Activated CD8-positive, alpha-beta memory T cell treated with anti-CD3 and anti-CD28 coated beads, Interleukin-2, amount 10 ng/mL, durations not matched to agents 7 days and 5 days (primary cell): ENCODE measurements around the gene GRM3. TPM values are rescaled to one million over a fixed set of nuclear protein-coding genes. Genes with fewer than 3 reads are reported as not detected.

ENCODE experiments used
- ATAC-seq: fragments of 150-1000 bp; cut with Tn5 transposase; one replicate; pipeline ENCODE4 v1.10.0; 2021; ENCODE audit warnings: moderate library complexity
- CTCF ChIA-PET: fragments of 350-600 bp; sonication (Branson Sonifier 250); formaldehyde crosslinking; loops from one replicate; lab custom pipeline; 2021; ENCODE audit warnings: antibody characterized with exemption; lab: Charles Lee
- DNase-seq: peaks from one replicate; pipeline ENCODE4 v3.0.0-alpha.2; 2020
- H3K27ac Mint-ChIP-seq: one replicate; pipeline ENCODE4 v1.8.0; 2021; ENCODE audit warnings: mild to moderate bottlenecking, mixed read lengths
- H3K27me3 Mint-ChIP-seq: one replicate; pipeline ENCODE4 v1.8.0; 2021; ENCODE audit warnings: mixed read lengths
- H3K36me3 Mint-ChIP-seq: one replicate; pipeline ENCODE4 v1.8.0; 2021; ENCODE audit warnings: mild to moderate bottlenecking, mixed read lengths
- H3K4me1 Mint-ChIP-seq: one replicate; pipeline ENCODE4 v1.8.0; 2021; ENCODE audit warnings: mixed read lengths
- H3K4me3 Mint-ChIP-seq: one replicate; pipeline ENCODE4 v1.8.0; 2021; ENCODE audit warnings: mild to moderate bottlenecking, moderate library complexity, mixed read lengths
- H3K9me3 Mint-ChIP-seq: one replicate; pipeline ENCODE4 v1.8.0; 2022; ENCODE audit warnings: low read depth, mixed read lengths
- total RNA-seq, 2 experiments: library from RNA; stranded (reverse); gene quantifications; one replicate each; pipeline ENCODE4 v1.2.3, GENCODE V29; 2021

The GRM3 gene
- total RNA-seq, 2 experiments from 2014 or later = not detected

GRCh38 chr7:86660950-86661462 lies 17.3 kb downstream of the GRM3 start:
- H3K9me3 Mint-ChIP-seq = peaks cover 3% of the 10 kb centered on the region
- ATAC-seq (no peak), DNase-seq (no peak)
- CTCF ChIA-PET = no interaction called here
- no peaks in the 10 kb centered on the region for H3K4me1 Mint-ChIP-seq
- no peak overlapping the region for H3K4me3 Mint-ChIP-seq
- H3K27ac Mint-ChIP-seq = no peak overlapping the region
- no peaks in the 10 kb centered on the region for H3K36me3 Mint-ChIP-seq
- H3K27me3 Mint-ChIP-seq = no peaks in the 10 kb centered on the region

GRCh38 chr7:86664486-86664885 lies 20.8 kb downstream of the GRM3 start:
- ATAC-seq (no peak), DNase-seq (no peak)
- peaks cover 3% of the 10 kb centered on the region for H3K9me3 Mint-ChIP-seq
- H3K4me3 Mint-ChIP-seq = no peak overlapping the region
- H3K27me3 Mint-ChIP-seq = no peaks in the 10 kb centered on the region
- no peak overlapping the region for H3K27ac Mint-ChIP-seq
- H3K4me1 Mint-ChIP-seq = no peaks in the 10 kb centered on the region
- CTCF ChIA-PET = no interaction called here
- no peaks in the 10 kb centered on the region for H3K36me3 Mint-ChIP-seq

- ATAC-seq (no peak), DNase-seq (no peak)
- Mint-ChIP-seq H3K27me3 (no peaks in the 10 kb centered on the region), H3K4me3 (no peak overlapping the region), H3K9me3 (peaks cover 3% of the 10 kb centered on the region), H3K4me1 (no peaks in the 10 kb centered on the region), H3K27ac (no peak overlapping the region), H3K36me3 (no peaks in the 10 kb centered on the region)
- CTCF ChIA-PET = no interaction called here
Measured at GRCh38 chr7:86664991-86665390, 21.3 kb downstream of the GRM3 start.

- Mint-ChIP-seq H3K36me3 (no peaks in the 10 kb centered on the region), H3K9me3 (peaks cover 3% of the 10 kb centered on the region), H3K4me1 (no peaks in the 10 kb centered on the region), H3K27ac (no peak overlapping the region), H3K27me3 (no peaks in the 10 kb centered on the region), H3K4me3 (no peak overlapping the region)
- ATAC-seq (no peak), DNase-seq (no peak)
- CTCF ChIA-PET = no interaction called here
Measured at GRCh38 chr7:86665669-86666068, 22.0 kb downstream of the GRM3 start.

- ATAC-seq (no peak), DNase-seq (no peak)
- Mint-ChIP-seq H3K4me3 (no peak overlapping the region), H3K27me3 (no peaks in the 10 kb centered on the region), H3K36me3 (no peaks in the 10 kb centered on the region), H3K4me1 (no peaks in the 10 kb centered on the region), H3K9me3 (peaks cover 3% of the 10 kb centered on the region), H3K27ac (no peak overlapping the region)
- CTCF ChIA-PET = no interaction called here
Measured at GRCh38 chr7:86667732-86668131, 24.0 kb downstream of the GRM3 start.

- H3K4me1 Mint-ChIP-seq = no peaks in the 10 kb centered on the region
- H3K36me3 Mint-ChIP-seq = no peaks in the 10 kb centered on the region
- H3K9me3 Mint-ChIP-seq = peaks cover 3% of the 10 kb centered on the region
- CTCF ChIA-PET = interaction anchor here (0.8 kb wide), 1 partner anchor 14 kb away, joined by 3 read pairs; no protein-coding TSS in a partner anchor
- H3K4me3 Mint-ChIP-seq = no peak overlapping the region
- H3K27me3 Mint-ChIP-seq = no peaks in the 10 kb centered on the region
- no peak overlapping the region for H3K27ac Mint-ChIP-seq
- ATAC-seq (no peak), DNase-seq (no peak)
Measured at GRCh38 chr7:86668315-86668714, 24.6 kb downstream of the GRM3 start.

- no peak overlapping the region for H3K4me3 Mint-ChIP-seq
- H3K9me3 Mint-ChIP-seq = no peaks in the 10 kb centered on the region
- no peaks in the 10 kb centered on the region for H3K4me1 Mint-ChIP-seq
- no peaks in the 10 kb centered on the region for H3K36me3 Mint-ChIP-seq
- no peak overlapping the region for H3K27ac Mint-ChIP-seq
- CTCF ChIA-PET = no interaction called here
- no peak for ATAC-seq
- no peaks in the 10 kb centered on the region for H3K27me3 Mint-ChIP-seq
- no peak for DNase-seq
Measured at GRCh38 chr7:86687831-86688230, 44.1 kb downstream of the GRM3 start.

GRCh38 chr7:86689363-86689762 lies 45.7 kb downstream of the GRM3 start:
- Mint-ChIP-seq H3K4me1 (no peaks in the 10 kb centered on the region), H3K36me3 (no peaks in the 10 kb centered on the region), H3K9me3 (no peaks in the 10 kb centered on the region), H3K27me3 (no peaks in the 10 kb centered on the region), H3K4me3 (no peak overlapping the region), H3K27ac (no peak overlapping the region)
- no peak for ATAC-seq
- CTCF ChIA-PET = no interaction called here
- no peak for DNase-seq

- Mint-ChIP-seq H3K4me1 (no peaks in the 10 kb centered on the region), H3K27me3 (no peaks in the 10 kb centered on the region), H3K4me3 (no peak overlapping the region), H3K36me3 (no peaks in the 10 kb centered on the region), H3K27ac (no peak overlapping the region), H3K9me3 (no peaks in the 10 kb centered on the region)
- CTCF ChIA-PET = no interaction called here
- no peak for ATAC-seq
- no peak for DNase-seq
Measured at GRCh38 chr7:86692755-86693154, 49.0 kb downstream of the GRM3 start.

GRCh38 chr7:86706406-86706805 lies 62.7 kb downstream of the GRM3 start:
- CTCF ChIA-PET = no interaction called here
- Mint-ChIP-seq H3K36me3 (no peaks in the 10 kb centered on the region), H3K9me3 (no peaks in the 10 kb centered on the region), H3K4me3 (no peak overlapping the region), H3K27ac (no peak overlapping the region), H3K27me3 (no peaks in the 10 kb centered on the region), H3K4me1 (no peaks in the 10 kb centered on the region)
- ATAC-seq (no peak), DNase-seq (no peak)

- DNase-seq (no peak), ATAC-seq (no peak)
- Mint-ChIP-seq H3K4me1 (no peaks in the 10 kb centered on the region), H3K4me3 (no peak overlapping the region), H3K9me3 (no peaks in the 10 kb centered on the region), H3K27me3 (no peaks in the 10 kb centered on the region), H3K36me3 (no peaks in the 10 kb centered on the region), H3K27ac (no peak overlapping the region)
- CTCF ChIA-PET = no interaction called here
Measured at GRCh38 chr7:86708031-86708680, 64.4 kb downstream of the GRM3 start.

GRCh38 chr7:86720306-86720705 lies 76.6 kb downstream of the GRM3 start:
- H3K27ac Mint-ChIP-seq = no peak overlapping the region
- DNase-seq = no peak
- H3K4me3 Mint-ChIP-seq = no peak overlapping the region
- ATAC-seq = no peak
- no peaks in the 10 kb centered on the region for H3K36me3 Mint-ChIP-seq
- peaks cover 2% of the 10 kb centered on the region for H3K27me3 Mint-ChIP-seq
- peaks cover 3% of the 10 kb centered on the region for H3K9me3 Mint-ChIP-seq
- CTCF ChIA-PET = no interaction called here
- H3K4me1 Mint-ChIP-seq = no peaks in the 10 kb centered on the region

GRCh38 chr7:86733783-86734182 lies 90.1 kb downstream of the GRM3 start:
- Mint-ChIP-seq H3K9me3 (peaks cover 3% of the 10 kb centered on the region), H3K4me3 (no peak overlapping the region), H3K36me3 (no peaks in the 10 kb centered on the region), H3K4me1 (no peaks in the 10 kb centered on the region), H3K27me3 (no peaks in the 10 kb centered on the region), H3K27ac (no peak overlapping the region)
- DNase-seq (no peak), ATAC-seq (no peak)
- CTCF ChIA-PET = no interaction called here

- no peak for ATAC-seq
- Mint-ChIP-seq H3K4me1 (no peaks in the 10 kb centered on the region), H3K27ac (no peak overlapping the region)
Measured at GRCh38 chr7:86745013-86745745, 101.5 kb downstream of the GRM3 start.

More at GRCh38 chr7:86745013-86745745, 101.5 kb downstream of the GRM3 start:
- Mint-ChIP-seq H3K9me3 (no peaks in the 10 kb centered on the region), H3K36me3 (no peaks in the 10 kb centered on the region), H3K27me3 (no peaks in the 10 kb centered on the region), H3K4me3 (no peak overlapping the region)
- CTCF ChIA-PET = no interaction called here
- no peak for DNase-seq
